Testis (tissue), 3 donors: ENCODE results near the gene SASH1. TPM values are rescaled to one million over a fixed set of nuclear protein-coding genes. Genes with fewer than 3 reads are reported as not detected.

Source experiments
- DNase-seq: peaks from one replicate; pipeline ENCODE4 v3.0.0-alpha.2; 2019
- H3K27ac ChIP-seq, 2 donors: fragments of 200-600 bp; sonication (generic); one replicate each; pipeline ENCODE4 v1.5.1; 2019
- H3K27me3 ChIP-seq: fragments of 200-600 bp; sonication (generic); one replicate; pipeline ENCODE4 v1.5.1; 2019
- H3K36me3 ChIP-seq: fragments of 200-600 bp; sonication (generic); one replicate; pipeline ENCODE4 v1.5.1; 2017; ENCODE audit warnings: low read depth; ENCODE audit errors: missing control alignments
- H3K4me1 ChIP-seq: fragments of 200-600 bp; sonication (generic); one replicate; pipeline ENCODE4 v1.5.1; 2019
- H3K4me3 ChIP-seq, 2 donors: fragments of 200-600 bp; sonication (generic); one replicate each; pipeline ENCODE4 v1.5.1; 2017 to 2019
- H3K9me3 ChIP-seq: fragments of 200-600 bp; sonication (generic); one replicate; pipeline ENCODE4 v1.5.1; 2017
- POLR2A ChIP-seq: fragments of 450-650 bp; IDR thresholded peaks from one replicate; pipeline ENCODE4 v1.6.1; 2017; ENCODE audit warnings: antibody characterized with exemption, mild to moderate bottlenecking, moderate library complexity
- WGBS, 2 donors: methylation state at CpG; one replicate each; pipeline ENCODE4 v1.1.5; 2018; 5-methylcytosine and 5-hydroxymethylcytosine counted together
- intact Hi-C: fragments of 100-400 bp; cut with DNase I; formaldehyde crosslinking; loops from one replicate; pipeline ENCODE4 v1.15.1; 2023; ENCODE audit warnings: low total_unique reads
- polyA plus RNA-seq: library from polyadenylated mRNA; stranded (reverse); fragments of 350-450 nt; fragmentation: Illumina TruSeq; extraction: RNeasy Lipid Tissue Mini Kit (QIAGEN cat#74804); gene quantifications from one replicate; pipeline ENCODE4 v1.2.3, GENCODE V29; 2014; ENCODE audit warnings: low read depth, low replicate concordance; ENCODE audit not compliant: insufficient read depth
- total RNA-seq, 2 donors: library from RNA; depleted of rRNA; stranded (reverse); fragments of >200 nt; gene quantifications; one replicate each; pipeline ENCODE4 v1.2.3, GENCODE V29; 2016
- TF ChIP-seq, protein P1 (sequence below), 3 experiments: fragments of 450-650 bp in 2 of 3; fragments of 200-600 bp in 1 of 3; sonication (generic) in 1 of 3; IDR thresholded peaks; one replicate each; pipeline ENCODE4 v1.5.1; 2016 to 2019; ENCODE audit warnings: antibody characterized with exemption in 3 of 3, mild to moderate bottlenecking in 2 of 3, moderate library complexity in 1 of 3

Gene SASH1
- total and polyA plus RNA-seq, 3 donors from 2014 or later, result 12.1 to 42.1 (median 40.3) TPM

- Histone ChIP-seq H3K9me3 (no peaks in the 10 kb centered on the region), H3K4me3 (no peak overlapping the region), H3K27ac (no peak overlapping the region), H3K27me3 (no peaks in the 10 kb centered on the region), H3K4me1 (peaks cover 43% of the 10 kb centered on the region), H3K36me3 (no peaks in the 10 kb centered on the region)
- no peak for TF ChIP-seq POLR2A
- TF ChIP-seq, protein P1, sequence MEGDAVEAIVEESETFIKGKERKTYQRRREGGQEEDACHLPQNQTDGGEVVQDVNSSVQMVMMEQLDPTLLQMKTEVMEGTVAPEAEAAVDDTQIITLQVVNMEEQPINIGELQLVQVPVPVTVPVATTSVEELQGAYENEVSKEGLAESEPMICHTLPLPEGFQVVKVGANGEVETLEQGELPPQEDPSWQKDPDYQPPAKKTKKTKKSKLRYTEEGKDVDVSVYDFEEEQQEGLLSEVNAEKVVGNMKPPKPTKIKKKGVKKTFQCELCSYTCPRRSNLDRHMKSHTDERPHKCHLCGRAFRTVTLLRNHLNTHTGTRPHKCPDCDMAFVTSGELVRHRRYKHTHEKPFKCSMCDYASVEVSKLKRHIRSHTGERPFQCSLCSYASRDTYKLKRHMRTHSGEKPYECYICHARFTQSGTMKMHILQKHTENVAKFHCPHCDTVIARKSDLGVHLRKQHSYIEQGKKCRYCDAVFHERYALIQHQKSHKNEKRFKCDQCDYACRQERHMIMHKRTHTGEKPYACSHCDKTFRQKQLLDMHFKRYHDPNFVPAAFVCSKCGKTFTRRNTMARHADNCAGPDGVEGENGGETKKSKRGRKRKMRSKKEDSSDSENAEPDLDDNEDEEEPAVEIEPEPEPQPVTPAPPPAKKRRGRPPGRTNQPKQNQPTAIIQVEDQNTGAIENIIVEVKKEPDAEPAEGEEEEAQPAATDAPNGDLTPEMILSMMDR (IDR thresholded peaks at IDR 0.05), result no peak
- 72% methylated on average over 1 of the region's 1 CpG for WGBS, 2 donors
- no peak for DNase-seq
- intact Hi-C loops, result no loop called here
Measured at GRCh38 chr6:148296771-148297170, 45.9 kb upstream of the SASH1 start.

DNA sequence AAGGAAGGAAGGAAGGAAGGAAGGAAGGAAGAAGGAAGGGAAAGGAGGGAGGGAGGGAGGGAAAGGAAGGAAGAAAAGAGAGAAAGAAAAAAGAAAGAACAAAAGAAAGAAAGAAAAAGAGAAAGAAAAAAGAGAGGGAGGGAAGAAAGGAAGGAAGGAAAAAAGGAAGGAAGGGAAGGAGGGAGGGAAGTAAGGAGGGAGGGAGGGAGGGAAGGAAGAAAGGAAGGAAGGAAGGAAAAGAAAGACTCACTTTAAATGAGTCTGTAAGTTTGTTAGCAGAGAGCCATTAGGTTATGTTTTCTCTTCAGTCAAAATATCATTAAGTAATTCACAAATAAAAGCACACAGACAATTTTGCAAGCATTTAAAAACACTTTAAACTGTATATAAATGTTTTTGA is 44.0 kb upstream of the SASH1 start:
- Histone ChIP-seq H3K36me3 (no peaks in the 10 kb centered on the region), H3K27me3 (no peaks in the 10 kb centered on the region), H3K4me1 (peaks cover 30% of the 10 kb centered on the region), H3K27ac (no peak overlapping the region), H3K4me3 (no peak overlapping the region), H3K9me3 (no peaks in the 10 kb centered on the region)
- TF ChIP-seq, protein P1 (IDR thresholded peaks at IDR 0.05), result no peak
- no peak for TF ChIP-seq POLR2A
- no peak for DNase-seq
- intact Hi-C loops, result no loop called here

GRCh38 chr6:148303616-148304015 is 39.0 kb upstream of the SASH1 start:
- H3K4me3 ChIP-seq, result no peak overlapping the region
- TF ChIP-seq, protein P1 (IDR thresholded peaks at IDR 0.05), result no peak
- TF ChIP-seq POLR2A, result no peak
- intact Hi-C loops, result no loop called here
- no peak for DNase-seq
- H3K27ac ChIP-seq, result no peak overlapping the region
- WGBS, 2 donors, result 90 to 95% methylated on average over 5 of the region's 5 CpGs
- no peaks in the 10 kb centered on the region for H3K27me3 ChIP-seq
- H3K9me3 ChIP-seq, result no peaks in the 10 kb centered on the region
- no peaks in the 10 kb centered on the region for H3K4me1 ChIP-seq
- no peaks in the 10 kb centered on the region for H3K36me3 ChIP-seq

DNA sequence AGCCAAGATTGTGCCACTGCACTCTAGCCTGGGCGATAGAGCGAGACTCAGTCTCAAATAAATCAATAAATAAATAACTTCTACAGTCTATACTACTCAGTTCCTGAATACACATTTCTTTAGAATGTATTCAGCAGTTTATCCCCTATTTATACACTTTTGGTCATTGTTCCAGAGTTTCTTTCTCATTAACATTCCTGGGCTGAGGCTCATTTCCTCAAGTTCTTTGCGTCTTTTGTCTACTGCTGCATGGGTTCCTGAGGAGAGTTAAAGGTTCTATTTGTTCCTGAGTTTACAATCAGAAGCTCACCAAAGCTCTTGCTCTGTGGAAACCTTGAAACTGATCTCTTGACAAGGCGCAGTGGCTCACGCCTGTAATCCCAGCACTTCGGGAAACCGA is 37.7 kb upstream of the SASH1 start:
- Histone ChIP-seq H3K27me3 (no peaks in the 10 kb centered on the region), H3K9me3 (no peaks in the 10 kb centered on the region), H3K36me3 (no peaks in the 10 kb centered on the region), H3K4me3 (no peak overlapping the region), H3K4me1 (no peaks in the 10 kb centered on the region), H3K27ac (no peak overlapping the region)
- intact Hi-C loops, result no loop called here
- TF ChIP-seq POLR2A, result no peak
- TF ChIP-seq, protein P1 (IDR thresholded peaks at IDR 0.05), result no peak
- no peak for DNase-seq
- 77 to 89% methylated on average over 7 of the region's 7 CpGs for WGBS, 2 donors

DNA sequence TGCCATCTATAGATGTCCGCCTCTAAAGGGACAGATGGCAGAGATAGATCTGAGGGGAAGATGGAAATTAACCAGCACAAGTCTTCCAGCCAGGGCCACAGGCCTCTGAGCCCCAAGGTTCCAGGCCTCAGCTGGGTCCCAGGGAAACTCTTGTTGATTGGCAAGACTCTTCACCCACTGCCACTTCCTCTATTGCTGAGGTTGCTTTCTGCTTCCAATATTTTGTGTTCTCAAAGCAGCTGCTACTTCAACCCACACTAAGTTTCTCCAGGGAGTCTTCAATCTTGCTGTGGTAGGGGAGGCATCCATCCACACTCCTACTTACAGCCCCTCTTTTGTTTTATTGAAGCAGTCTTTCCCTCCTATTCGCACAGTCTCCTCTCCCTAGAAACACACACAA is 36.4 kb upstream of the SASH1 start:
- intact Hi-C loops, result no loop called here
- no peaks in the 10 kb centered on the region for H3K36me3 ChIP-seq
- no peaks in the 10 kb centered on the region for H3K9me3 ChIP-seq
- H3K27ac ChIP-seq, result no peak overlapping the region
- H3K4me3 ChIP-seq, result no peak overlapping the region
- no peaks in the 10 kb centered on the region for H3K4me1 ChIP-seq
- TF ChIP-seq POLR2A, result no peak
- TF ChIP-seq, protein P1 (IDR thresholded peaks at IDR 0.05), result no peak
- no peaks in the 10 kb centered on the region for H3K27me3 ChIP-seq
- DNase-seq, result no peak
- WGBS, 2 donors, result 89 to 96% methylated on average over 2 of the region's 2 CpGs
